GM12872 (cell line): ENCODE measurements around the gene CST9L.

Experiments
- CTCF ChIP-seq: IDR thresholded peaks from 3 replicates; pipeline ENCODE4 v1.5.1; 2011; ENCODE audit warnings: low read depth, mild to moderate bottlenecking, low read length, moderate library complexity; ENCODE audit not compliant: insufficient read depth

The CST9L gene, protein sequence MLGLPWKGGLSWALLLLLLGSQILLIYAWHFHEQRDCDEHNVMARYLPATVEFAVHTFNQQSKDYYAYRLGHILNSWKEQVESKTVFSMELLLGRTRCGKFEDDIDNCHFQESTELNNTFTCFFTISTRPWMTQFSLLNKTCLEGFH

DNA sequence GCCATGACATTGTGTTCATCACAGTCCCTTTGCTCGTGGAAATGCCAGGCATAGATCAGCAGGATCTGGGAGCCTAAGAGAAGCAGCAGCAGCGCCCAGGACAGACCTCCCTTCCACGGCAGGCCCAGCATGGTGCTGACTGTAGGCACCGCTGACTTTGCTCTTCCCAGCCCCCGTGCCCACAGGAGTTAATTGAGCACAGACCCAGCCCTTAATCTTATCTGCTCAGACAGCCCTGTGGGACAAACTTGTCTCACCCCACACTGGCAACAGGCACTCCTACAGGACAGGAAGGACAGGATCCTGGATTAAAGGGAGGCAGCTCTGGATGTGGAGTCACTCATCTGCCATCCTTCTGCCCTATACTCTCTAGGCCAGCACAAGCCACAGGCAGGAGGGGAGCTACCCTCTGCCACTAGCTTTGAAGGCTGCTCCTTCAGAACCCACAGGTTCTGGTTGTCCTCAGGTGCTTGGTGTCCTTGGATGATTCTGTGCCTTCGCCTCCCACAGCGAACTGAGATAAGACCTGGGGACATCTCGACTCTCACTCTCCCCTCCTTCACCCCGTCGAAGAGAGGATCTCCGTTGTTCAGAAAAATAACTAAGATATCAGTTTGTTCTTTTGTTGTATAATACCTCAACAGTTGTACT, at the start of gene CST9L:
CST9L (minus strand) TSS at position 165 of the 651 bp plus-strand sequence; CDS start at position 131, 34 bp downstream.
- no peak for TF ChIP-seq CTCF

DNA sequence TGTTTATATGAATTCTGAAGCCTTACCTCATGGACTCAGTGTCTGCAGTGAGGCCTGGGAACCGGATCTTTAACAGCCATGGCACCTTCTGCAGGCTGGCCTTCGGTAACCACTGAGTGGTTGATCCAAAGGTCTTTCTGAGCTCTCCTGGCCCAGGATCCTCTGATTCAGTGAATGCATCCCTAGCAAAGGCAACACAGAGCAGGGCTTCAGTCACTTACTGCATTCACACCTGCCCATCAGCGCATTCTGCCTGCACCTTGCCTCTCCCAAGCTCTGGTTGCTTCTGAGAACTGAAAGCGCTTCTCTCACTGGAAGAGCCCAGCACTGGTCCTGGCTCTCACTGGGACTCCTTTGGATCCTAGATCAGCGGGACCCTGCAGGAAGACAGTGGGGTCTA, 45.9 kb upstream of the CST9L start:
- TF ChIP-seq CTCF: no peak

DNA sequence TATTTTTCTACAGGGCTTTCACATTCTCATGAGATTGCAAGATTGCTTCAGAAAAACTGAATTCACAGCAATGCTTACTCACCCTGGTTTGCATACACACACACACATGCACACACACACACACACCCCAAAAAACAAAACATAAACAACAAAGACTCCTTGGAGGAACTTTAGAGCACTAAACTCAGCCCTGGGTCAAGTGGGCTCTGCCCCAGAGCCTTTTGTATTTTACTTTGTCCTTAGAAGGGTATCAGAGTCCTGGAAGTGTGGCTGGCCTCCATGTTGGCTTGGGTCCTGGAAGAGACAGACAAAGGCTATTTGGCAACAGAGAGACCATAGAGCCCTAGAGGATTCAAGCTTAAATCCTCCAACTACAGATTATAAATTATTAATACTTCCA, 45.4 kb upstream of the CST9L start:
- TF ChIP-seq CTCF: no peak

DNA sequence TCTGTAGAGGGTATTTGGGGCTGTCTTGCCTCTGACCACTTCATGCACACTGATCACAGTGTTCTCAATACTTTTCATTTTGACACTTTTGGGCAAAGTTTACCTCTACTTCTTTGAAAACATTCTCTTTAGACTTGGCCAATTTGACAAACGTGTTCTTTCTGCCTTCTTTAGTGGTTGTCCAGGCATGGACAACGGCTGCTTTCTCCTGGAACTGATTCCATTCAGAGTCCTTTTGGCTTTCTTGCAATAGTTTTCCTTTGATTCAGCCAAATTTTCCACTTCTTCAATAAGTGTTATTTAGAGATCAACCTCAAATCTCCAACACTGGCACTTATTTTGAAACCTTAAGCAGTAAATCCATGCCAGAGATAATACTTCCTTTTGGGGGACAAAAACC, 44.1 kb upstream of the CST9L start:
- TF ChIP-seq CTCF: no peak

DNA sequence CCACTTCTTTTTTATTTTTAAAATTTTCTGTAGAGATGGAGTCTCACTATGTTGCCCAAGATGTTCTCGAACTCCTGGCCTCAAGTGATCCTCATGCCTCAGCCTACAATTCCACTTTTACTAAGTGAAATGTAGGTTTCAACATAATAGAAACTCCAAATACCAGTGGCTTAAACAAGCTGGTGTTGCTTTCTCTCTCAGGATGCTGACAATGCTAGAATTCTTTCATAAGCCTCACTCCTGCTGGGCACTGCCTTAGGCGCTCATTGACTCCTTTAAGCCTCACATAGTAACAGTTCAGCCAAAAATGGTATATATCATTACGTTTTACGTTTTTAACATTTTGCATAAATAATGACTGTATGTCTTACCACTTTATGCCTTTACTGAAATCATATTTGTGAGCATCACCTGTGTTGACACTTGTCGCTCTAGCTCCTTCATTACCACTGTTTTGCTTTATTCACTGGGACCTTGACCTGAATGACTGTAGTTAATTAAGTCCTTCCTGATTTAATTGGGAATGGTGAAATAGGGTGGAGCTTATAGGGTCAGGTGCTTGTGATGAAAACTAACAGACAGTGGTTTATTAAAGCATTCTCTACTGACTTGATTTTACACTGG, 41.3 kb upstream of the CST9L start:
- no peak for TF ChIP-seq CTCF

DNA sequence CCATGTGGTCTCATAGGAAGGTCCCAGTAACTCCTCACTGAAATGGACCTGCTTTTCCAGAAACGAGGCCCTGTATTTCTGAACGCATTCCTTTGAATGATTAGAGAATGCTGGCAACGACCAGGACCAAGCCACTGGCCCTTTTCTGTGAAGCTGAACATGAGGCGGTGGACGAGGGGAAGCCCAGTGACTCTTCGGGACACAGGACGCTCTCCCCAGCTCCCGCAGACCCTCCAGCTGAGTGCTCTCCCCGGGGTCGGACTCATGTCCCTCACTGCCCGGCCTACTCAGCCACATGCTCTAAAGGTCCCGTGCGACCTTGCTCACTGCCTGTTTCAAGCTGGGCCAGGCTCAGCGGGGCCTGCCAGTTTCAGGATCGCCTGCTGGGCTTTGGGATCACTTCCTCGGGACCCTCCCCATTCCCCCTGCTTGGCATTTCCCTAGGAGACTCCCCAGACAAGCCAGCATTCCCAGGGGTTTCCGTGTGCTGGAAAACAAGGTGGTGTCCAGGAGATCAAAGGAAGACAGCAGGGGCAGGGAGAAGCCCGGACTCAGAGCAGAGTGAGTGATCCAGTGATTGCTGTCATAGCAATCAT, 40.1 kb upstream of the CST9L start:
- no peak for TF ChIP-seq CTCF

GRCh38 chr20:23607497-23608245, 39.4 kb upstream of the CST9L start:
- TF ChIP-seq CTCF: no peak
